ENCODE data around the gene TBL3. TPM values are rescaled to one million over a fixed set of nuclear protein-coding genes. Genes with fewer than 3 reads are reported as not detected.

Gene TBL3
- total and polyA plus RNA-seq, 9 of the 15 experiments (the other 6 are each of a cell fraction or from before 2014, with no cell fraction given) = 0.97 to 117 (median 24.5) TPM

GRCh38 chr16:1961651-1962067 is 10.2 kb upstream of the TBL3 start (continued):
- TF ChIP-seq POLR2H (tag; IDR thresholded peaks at IDR 0.05; ENCODE audit: low read depth) = 0 out of 2 replicates have a peak, but pooled peaks have one; percentile 9
- no peak for TF ChIP-seq ZNF584 (CRISPR knock-in tag; IDR thresholded peaks at IDR 0.05; ENCODE audit: low read depth)
- TF ChIP-seq MLX (CRISPR knock-in tag; conservative IDR thresholded peaks at IDR 0.05) = no peak
- TF ChIP-seq, protein P1, sequence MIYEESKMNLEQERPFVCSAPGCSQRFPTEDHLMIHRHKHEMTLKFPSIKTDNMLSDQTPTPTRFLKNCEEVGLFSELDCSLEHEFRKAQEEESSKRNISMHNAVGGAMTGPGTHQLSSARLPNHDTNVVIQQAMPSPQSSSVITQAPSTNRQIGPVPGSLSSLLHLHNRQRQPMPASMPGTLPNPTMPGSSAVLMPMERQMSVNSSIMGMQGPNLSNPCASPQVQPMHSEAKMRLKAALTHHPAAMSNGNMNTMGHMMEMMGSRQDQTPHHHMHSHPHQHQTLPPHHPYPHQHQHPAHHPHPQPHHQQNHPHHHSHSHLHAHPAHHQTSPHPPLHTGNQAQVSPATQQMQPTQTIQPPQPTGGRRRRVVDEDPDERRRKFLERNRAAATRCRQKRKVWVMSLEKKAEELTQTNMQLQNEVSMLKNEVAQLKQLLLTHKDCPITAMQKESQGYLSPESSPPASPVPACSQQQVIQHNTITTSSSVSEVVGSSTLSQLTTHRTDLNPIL (CRISPR knock-in tag; IDR thresholded peaks at IDR 0.05) = no peak
- TF ChIP-seq ELK3 (CRISPR knock-in tag; IDR thresholded peaks at IDR 0.05) = no peak
- TF ChIP-seq RNF219 (CRISPR knock-in tag; IDR thresholded peaks at IDR 0.05) = no peak
- TF ChIP-seq, protein P2, sequence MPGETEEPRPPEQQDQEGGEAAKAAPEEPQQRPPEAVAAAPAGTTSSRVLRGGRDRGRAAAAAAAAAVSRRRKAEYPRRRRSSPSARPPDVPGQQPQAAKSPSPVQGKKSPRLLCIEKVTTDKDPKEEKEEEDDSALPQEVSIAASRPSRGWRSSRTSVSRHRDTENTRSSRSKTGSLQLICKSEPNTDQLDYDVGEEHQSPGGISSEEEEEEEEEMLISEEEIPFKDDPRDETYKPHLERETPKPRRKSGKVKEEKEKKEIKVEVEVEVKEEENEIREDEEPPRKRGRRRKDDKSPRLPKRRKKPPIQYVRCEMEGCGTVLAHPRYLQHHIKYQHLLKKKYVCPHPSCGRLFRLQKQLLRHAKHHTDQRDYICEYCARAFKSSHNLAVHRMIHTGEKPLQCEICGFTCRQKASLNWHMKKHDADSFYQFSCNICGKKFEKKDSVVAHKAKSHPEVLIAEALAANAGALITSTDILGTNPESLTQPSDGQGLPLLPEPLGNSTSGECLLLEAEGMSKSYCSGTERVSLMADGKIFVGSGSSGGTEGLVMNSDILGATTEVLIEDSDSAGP (CRISPR knock-in tag; IDR thresholded peaks at IDR 0.05) = no peak
- no peak for TF ChIP-seq HMG20A (CRISPR knock-in tag; conservative IDR thresholded peaks at IDR 0.05)
- TF ChIP-seq SIN3A (IDR thresholded peaks at IDR 0.05; ENCODE audit: borderline replicate concordance in 2 of 2, control insufficient read depth in 1 of 2, low read depth in 2 of 2, low read length in 2 of 2) = 0 out of 4 replicates have a peak, but pooled peaks of 1 of the 2 experiments have one; percentile 17
- TF ChIP-seq SMAD1 (IDR thresholded peaks at IDR 0.05; ENCODE audit: low read depth, low read length, partially characterized antibody) = no peak
- TF ChIP-seq SMAD4 (CRISPR knock-in tag; conservative IDR thresholded peaks at IDR 0.05) = no peak
- TF ChIP-seq RBM39 (optimal IDR thresholded peaks at IDR 0.05; ENCODE audit: low read depth, low read length) = peak; percentile 64
- TF ChIP-seq, protein P3, sequence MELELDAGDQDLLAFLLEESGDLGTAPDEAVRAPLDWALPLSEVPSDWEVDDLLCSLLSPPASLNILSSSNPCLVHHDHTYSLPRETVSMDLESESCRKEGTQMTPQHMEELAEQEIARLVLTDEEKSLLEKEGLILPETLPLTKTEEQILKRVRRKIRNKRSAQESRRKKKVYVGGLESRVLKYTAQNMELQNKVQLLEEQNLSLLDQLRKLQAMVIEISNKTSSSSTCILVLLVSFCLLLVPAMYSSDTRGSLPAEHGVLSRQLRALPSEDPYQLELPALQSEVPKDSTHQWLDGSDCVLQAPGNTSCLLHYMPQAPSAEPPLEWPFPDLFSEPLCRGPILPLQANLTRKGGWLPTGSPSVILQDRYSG (tag; conservative IDR thresholded peaks at IDR 0.05; ENCODE audit: low read depth) = no peak
- TF ChIP-seq XRCC4 (IDR thresholded peaks at IDR 0.05; ENCODE audit: extremely low read depth, insufficient read depth, insufficient read length) = no peak
- TF ChIP-seq NBN (IDR thresholded peaks at IDR 0.05; ENCODE audit: low read depth) = no peak
- no peak for TF ChIP-seq ZNF24 (IDR thresholded peaks at IDR 0.05)
- TF ChIP-seq ZNF695 (CRISPR knock-in tag; IDR thresholded peaks at IDR 0.05) = no peak
- TF ChIP-seq MYC (IDR thresholded peaks at IDR 0.05; ENCODE audit: low read depth, low read length) = no peak
- no peak for TF ChIP-seq MYC (CRISPR knock-in tag; IDR thresholded peaks at IDR 0.05; ENCODE audit: borderline replicate concordance, low read depth)
- no peak for TF ChIP-seq SNRNP70 (optimal IDR thresholded peaks at IDR 0.05; ENCODE audit: low read depth, low read length)
